Naive thymus-derived CD4-positive, alpha-beta T cell (primary cell): ENCODE results near the gene AQP1. TPM values are rescaled to one million over a fixed set of nuclear protein-coding genes. Genes with fewer than 3 reads are reported as not detected.

Experiments
- ATAC-seq: fragments of 150-1000 bp; cut with Tn5 transposase; 2 replicates; pipeline ENCODE4 v1.10.0; 2021; ENCODE audit warnings: mild to moderate bottlenecking, moderate library complexity
- CTCF ChIA-PET: fragments of 350-600 bp; sonication (Branson Sonifier 250); formaldehyde crosslinking; loops from one replicate; lab custom pipeline; 2021; ENCODE audit warnings: antibody characterized with exemption; lab: Charles Lee
- POLR2A ChIA-PET: fragments of 350-600 bp; sonication (Branson Sonifier 250); formaldehyde crosslinking; loops from one replicate; lab custom pipeline; 2021; ENCODE audit warnings: antibody characterized with exemption, inconsistent platforms; lab: Charles Lee
- DNase-seq, 9 donors: peaks; one replicate each; pipeline versions ENCODE4 v3.0.0 to v3.0.0-alpha.2; 2020 to 2022; ENCODE audit warnings: mixed read lengths in 1 of 9
- H3K27ac ChIP-seq: one replicate; pipeline ENCODE4 v1.7.0; 2013; ENCODE audit warnings: mild to moderate bottlenecking, low read depth, low read length, moderate library complexity
- H3K27me3 ChIP-seq, 2 donors: one replicate each; pipeline ENCODE4 v1.7.0; 2013; ENCODE audit warnings: low read length in 2 of 2, mild to moderate bottlenecking in 2 of 2, moderate library complexity in 2 of 2; ENCODE audit not compliant: control insufficient read depth in 2 of 2, insufficient read depth in 2 of 2
- H3K36me3 ChIP-seq, 3 experiments: 1 replicate in 2 of 3; 2 replicates in 1 of 3; pipeline ENCODE4 v1.7.0; 2013; ENCODE audit warnings: low read length in 3 of 3, mild to moderate bottlenecking in 3 of 3, moderate library complexity in 1 of 3; ENCODE audit not compliant: insufficient read depth in 3 of 3, control insufficient read depth in 2 of 3
- H3K4me1 ChIP-seq, 2 donors: one replicate each; pipeline ENCODE4 v1.7.0; 2013; ENCODE audit warnings: low read length in 2 of 2, mild to moderate bottlenecking in 2 of 2, moderate library complexity in 1 of 2; ENCODE audit not compliant: control insufficient read depth in 2 of 2, insufficient read depth in 2 of 2
- H3K4me3 ChIP-seq: 2 replicates; pipeline ENCODE4 v1.7.0; 2013; ENCODE audit warnings: mild to moderate bottlenecking, low read length
- H3K9me3 ChIP-seq, 3 experiments: 1 replicate in 2 of 3; 2 replicates in 1 of 3; pipeline ENCODE4 v1.7.0; 2013; ENCODE audit warnings: low read length in 3 of 3; ENCODE audit not compliant: control insufficient read depth in 2 of 3
- H3K27ac Mint-ChIP-seq, 9 donors: one replicate each; pipeline ENCODE4 v1.8.0; 2020 to 2022; ENCODE audit warnings: mixed read lengths in 9 of 9, mild to moderate bottlenecking in 8 of 9, moderate library complexity in 5 of 9, inconsistent platforms in 2 of 9
- H3K27me3 Mint-ChIP-seq, 5 donors: one replicate each; pipeline ENCODE4 v1.8.0; 2021 to 2022; ENCODE audit warnings: mixed read lengths in 5 of 5, mild to moderate bottlenecking in 1 of 5
- H3K36me3 Mint-ChIP-seq, 5 donors: one replicate each; pipeline ENCODE4 v1.8.0; 2020 to 2022; ENCODE audit warnings: mixed read lengths in 5 of 5, mild to moderate bottlenecking in 3 of 5, inconsistent platforms in 1 of 5
- H3K4me1 Mint-ChIP-seq, 7 donors: one replicate each; pipeline ENCODE4 v1.8.0; 2020 to 2022; ENCODE audit warnings: mixed read lengths in 7 of 7, mild to moderate bottlenecking in 3 of 7, inconsistent platforms in 1 of 7
- H3K4me3 Mint-ChIP-seq, 10 donors: one replicate each; pipeline ENCODE4 v1.8.0; 2020 to 2022; ENCODE audit warnings: mild to moderate bottlenecking in 10 of 10, mixed read lengths in 10 of 10, moderate library complexity in 6 of 10, inconsistent platforms in 2 of 10
- H3K9me3 Mint-ChIP-seq, 11 donors: one replicate each; pipeline ENCODE4 v1.8.0; 2020 to 2022; ENCODE audit warnings: mixed read lengths in 11 of 11, mild to moderate bottlenecking in 4 of 11, inconsistent platforms in 1 of 11, moderate library complexity in 1 of 11
- intact Hi-C, 2 donors: fragments of 100-400 bp; cut with micrococcal nuclease; formaldehyde crosslinking; loops; one replicate each; pipeline ENCODE4 v1.15.1; 2023
- polyA plus RNA-seq, 2 donors: library from polyadenylated mRNA; unstranded; fragments of 300-500 nt; fragmentation: Illumina TruSeq; gene quantifications; one replicate each; pipeline ENCODE4 v1.2.3, GENCODE V29; 2021
- total RNA-seq, 6 experiments: library from RNA in 5 of 6; stranded (reverse) in 5 of 6; gene quantifications; 1 replicate in 5 of 6; 2 replicates in 1 of 6; pipeline ENCODE4 v1.2.3 and lab custom pipeline; 2021 to 2026

AQP1 gene
- total and polyA plus RNA-seq, 7 experiments from 2014 or later = 0.12 to 0.37 (median 0.16) TPM; not detected in 3

DNA sequence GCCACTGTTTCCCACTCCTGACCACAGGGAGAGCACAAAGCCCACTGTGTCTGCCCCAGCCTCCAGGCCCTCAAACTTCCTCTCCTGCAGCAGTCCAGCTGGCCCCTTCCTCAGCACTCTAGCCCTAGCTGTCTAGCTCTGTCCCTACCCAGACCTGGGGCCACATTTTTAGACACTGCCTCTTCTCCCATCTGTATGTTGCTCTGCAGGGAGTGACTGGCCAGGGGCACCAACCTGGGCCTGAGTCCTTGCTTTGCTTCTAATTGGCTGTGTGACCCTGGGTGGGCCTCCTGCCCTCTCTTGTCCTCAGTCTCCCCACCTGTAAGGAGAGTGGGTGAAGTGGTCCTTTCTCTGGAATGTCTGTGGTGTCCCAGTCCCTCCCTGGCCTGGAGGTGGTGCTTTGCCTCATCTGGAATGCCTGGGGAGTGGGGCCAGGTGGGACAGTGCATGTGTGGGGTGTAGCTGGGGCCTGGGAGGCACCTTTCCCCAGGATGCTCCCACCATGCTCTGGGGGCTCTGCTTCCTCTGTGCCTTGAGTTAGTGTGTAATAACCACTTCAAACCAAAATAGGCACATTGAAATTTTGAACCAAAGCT, 25.1 kb downstream of the AQP1 start:
- DNase-seq (no peak), ATAC-seq (no peak)
- Histone ChIP-seq H3K36me3 (no peaks in the 10 kb centered on the region), H3K9me3 (no peaks in the 10 kb centered on the region), H3K4me1 (no peaks in the 10 kb centered on the region), H3K4me3 (no peak overlapping the region), H3K27me3 (no peaks in the 10 kb centered on the region), H3K27ac (no peak overlapping the region)
- no peak overlapping the region for H3K27ac Mint-ChIP-seq
- no peaks in the 10 kb centered on the region for H3K36me3 Mint-ChIP-seq
- POLR2A ChIA-PET = no interaction called here
- intact Hi-C loops = no loop called here
- H3K4me3 Mint-ChIP-seq = no peak overlapping the region
- CTCF ChIA-PET = interaction anchor here (0.6 kb wide), 2 partner anchors 8 to 9 kb away, joined by 3 read pairs; no protein-coding TSS in a partner anchor
- no peaks in the 10 kb centered on the region for H3K4me1 Mint-ChIP-seq
- peaks cover 17 to 32% (median 23%) of the 10 kb centered on the region in 5 donors for H3K27me3 Mint-ChIP-seq
- H3K9me3 Mint-ChIP-seq = no peaks in the 10 kb centered on the region

DNA sequence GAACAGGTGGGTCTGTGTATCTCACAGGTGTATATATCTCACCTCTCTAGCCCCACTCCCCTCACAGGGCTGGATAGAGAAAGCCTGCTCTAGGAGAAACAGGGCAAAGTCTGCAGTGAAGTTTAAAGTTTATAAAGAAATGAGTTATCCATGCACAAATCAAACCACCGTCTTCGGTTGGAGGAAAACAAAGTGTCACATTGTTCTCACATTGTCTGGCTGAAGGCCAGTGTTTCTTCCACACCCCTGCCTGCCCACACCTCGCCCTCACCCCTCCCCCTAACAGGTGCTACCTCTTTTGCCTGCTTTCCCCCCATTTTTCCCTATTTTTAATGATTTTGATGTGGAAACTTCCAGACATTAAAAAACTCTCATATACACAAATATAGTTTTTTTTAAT, 25.8 kb downstream of the AQP1 start:
- H3K27ac ChIP-seq = no peak overlapping the region
- POLR2A ChIA-PET = no interaction called here
- H3K9me3 ChIP-seq = no peaks in the 10 kb centered on the region
- no peaks in the 10 kb centered on the region for H3K36me3 Mint-ChIP-seq
- no peaks in the 10 kb centered on the region for H3K4me1 ChIP-seq
- CTCF ChIA-PET = interaction anchor here (0.6 kb wide), 1 partner anchor 9 kb away, joined by 3 read pairs; no protein-coding TSS in a partner anchor
- no peak for DNase-seq
- no peak overlapping the region for H3K4me3 ChIP-seq
- H3K36me3 ChIP-seq = no peaks in the 10 kb centered on the region
- H3K27me3 ChIP-seq = no peaks in the 10 kb centered on the region
- intact Hi-C loops = no loop called here
- peak overlapping the region in 1 of 10 donors; percentile 26 for H3K4me3 Mint-ChIP-seq
- H3K27ac Mint-ChIP-seq = no peak overlapping the region
- no peaks in the 10 kb centered on the region for H3K4me1 Mint-ChIP-seq
- ATAC-seq = no peak
- peaks cover 24 to 35% (median 29%) of the 10 kb centered on the region in 5 donors for H3K27me3 Mint-ChIP-seq
- H3K9me3 Mint-ChIP-seq = no peaks in the 10 kb centered on the region

DNA sequence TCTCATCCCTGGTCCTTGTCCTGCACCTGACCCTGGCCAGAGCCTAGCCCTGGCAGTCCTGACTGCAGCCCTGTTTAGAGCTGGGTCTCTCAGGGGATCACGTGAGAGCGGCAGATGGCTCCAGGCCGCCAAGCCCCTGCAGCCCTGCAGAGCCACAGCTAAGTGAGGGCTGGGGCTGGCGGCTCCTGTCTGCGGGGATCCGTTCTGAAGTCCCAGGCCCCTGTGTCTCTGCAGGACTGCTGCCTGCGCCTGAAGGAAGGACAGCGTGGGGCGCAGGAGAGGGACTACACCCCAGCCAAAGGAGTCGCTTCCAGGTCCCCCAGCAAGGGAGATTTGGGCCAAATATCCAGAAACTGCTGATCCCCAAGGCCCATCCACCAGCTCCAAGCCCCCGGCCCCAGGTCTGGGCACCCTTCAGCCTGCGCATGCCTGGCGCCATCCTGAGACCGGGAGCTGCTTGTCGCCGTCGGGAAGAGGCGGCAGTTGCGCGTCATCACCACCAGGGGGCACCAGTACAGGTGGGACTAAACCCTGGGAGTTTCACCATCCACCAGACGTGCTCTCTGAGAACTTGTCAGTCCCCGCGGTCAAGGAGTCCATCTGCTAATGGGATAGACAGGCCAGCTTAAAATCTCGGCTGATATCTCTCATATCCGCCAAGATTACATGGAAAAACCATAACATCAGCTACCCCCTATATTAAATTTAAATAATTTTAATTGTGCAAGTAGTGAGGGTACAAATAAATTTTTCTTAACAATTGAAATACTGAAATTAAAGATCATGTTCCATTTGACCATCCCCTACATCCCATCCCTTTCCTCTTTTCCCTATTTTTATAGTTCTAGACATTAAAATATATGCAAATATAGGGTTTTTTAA, 27.0 kb downstream of the AQP1 start:
- POLR2A ChIA-PET = no interaction called here
- H3K27me3 Mint-ChIP-seq = peaks cover 25 to 43% (median 35%) of the 10 kb centered on the region in 5 donors
- no peak overlapping the region for H3K4me3 ChIP-seq
- CTCF ChIA-PET = interaction anchor here (0.8 kb wide), 1 partner anchor 82 kb away, joined by 4 read pairs; no protein-coding TSS in a partner anchor
- no peak overlapping the region for H3K27ac Mint-ChIP-seq
- no peaks in the 10 kb centered on the region for H3K36me3 Mint-ChIP-seq
- H3K4me3 Mint-ChIP-seq = no peak overlapping the region
- H3K4me1 ChIP-seq = no peaks in the 10 kb centered on the region
- H3K4me1 Mint-ChIP-seq = no peaks in the 10 kb centered on the region
- H3K9me3 ChIP-seq = no peaks in the 10 kb centered on the region
- DNase-seq (peak in 8 of 9 donors; percentile 10 to 76 (median 36)), ATAC-seq (peak; percentile 69)
- no peaks in the 10 kb centered on the region for H3K27me3 ChIP-seq
- H3K27ac ChIP-seq = no peak overlapping the region
- no peaks in the 10 kb centered on the region for H3K36me3 ChIP-seq
- H3K9me3 Mint-ChIP-seq = no peaks in the 10 kb centered on the region
- intact Hi-C loops = loop anchor here in 1 of 2 donors (1.0 kb wide), 1 partner anchor 36 kb away; no protein-coding TSS in a partner anchor

DNA sequence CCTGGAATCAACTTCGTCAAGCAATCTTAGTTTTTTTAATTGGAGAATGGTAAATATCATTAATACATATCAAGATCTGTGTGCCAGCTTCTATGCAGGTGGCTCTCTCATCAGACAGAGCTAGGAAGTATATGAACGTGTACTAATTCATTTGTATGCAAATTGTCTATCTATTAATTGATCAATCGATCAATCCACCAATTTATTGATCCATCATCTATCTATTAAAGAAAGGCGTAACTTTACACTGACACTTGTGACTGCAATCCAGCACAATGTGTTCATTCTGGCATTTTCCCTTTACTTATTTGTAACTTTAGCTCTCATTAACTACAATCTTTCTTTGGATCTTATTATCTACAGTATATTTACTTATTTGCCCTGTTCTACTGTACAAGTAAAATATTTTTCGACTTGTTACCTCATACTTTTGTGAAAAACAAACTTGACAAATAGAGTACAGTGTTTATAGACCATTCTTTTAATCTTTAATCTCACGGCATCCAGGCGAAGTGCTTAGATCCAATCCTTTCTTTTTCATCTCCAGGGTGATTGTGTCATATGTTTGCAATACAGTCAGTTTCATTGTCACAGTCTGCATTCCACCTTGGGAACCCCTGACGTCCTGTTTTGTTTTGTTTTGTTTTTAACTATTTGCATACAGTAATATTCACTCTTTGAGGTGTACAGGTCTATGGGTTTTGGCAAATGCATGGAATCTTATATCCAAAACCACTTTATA, 30.1 kb downstream of the AQP1 start:
- H3K4me3 ChIP-seq = no peak overlapping the region
- peaks cover 45 to 57% (median 49%) of the 10 kb centered on the region in 5 donors for H3K27me3 Mint-ChIP-seq
- POLR2A ChIA-PET = no interaction called here

DNA sequence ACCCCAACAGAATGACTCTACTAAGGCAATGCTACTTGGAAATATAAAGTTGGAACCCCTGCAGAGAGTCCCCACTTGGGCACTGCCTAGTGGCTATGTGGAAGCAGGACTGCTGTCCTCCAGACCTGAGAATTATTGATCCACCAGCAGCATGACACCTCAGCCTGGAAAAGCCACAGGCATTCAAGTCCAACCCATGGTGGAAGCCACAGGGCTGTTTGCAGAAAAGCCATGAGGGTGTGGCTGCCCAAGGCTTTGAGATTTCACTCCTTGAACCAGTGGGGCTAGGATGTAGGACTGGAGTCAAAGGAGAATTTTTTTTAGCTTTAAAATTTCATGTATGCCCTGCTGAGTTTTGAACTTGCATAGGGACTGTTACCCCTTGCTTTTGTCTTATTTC, 38.5 kb downstream of the AQP1 start:
- H3K4me3 ChIP-seq = no peak overlapping the region
- Mint-ChIP-seq H3K4me3 (no peak overlapping the region), H3K9me3 (peaks cover 0 to 38% (median 20%) of the 10 kb centered on the region in 11 donors), H3K27me3 (peaks cover 33 to 44% (median 36%) of the 10 kb centered on the region in 5 donors), H3K4me1 (no peaks in the 10 kb centered on the region), H3K27ac (no peak overlapping the region), H3K36me3 (no peaks in the 10 kb centered on the region)
- intact Hi-C loops = no loop called here
- ATAC-seq = no peak
- H3K27me3 ChIP-seq = no peaks in the 10 kb centered on the region
- ChIA-PET CTCF (no interaction called here), POLR2A (no interaction called here)
- H3K9me3 ChIP-seq = no peaks in the 10 kb centered on the region
- no peaks in the 10 kb centered on the region for H3K4me1 ChIP-seq
- no peak for DNase-seq
- H3K36me3 ChIP-seq = no peaks in the 10 kb centered on the region
- no peak overlapping the region for H3K27ac ChIP-seq

More for the DNA sequence above, 30.1 kb downstream of the AQP1 start:
- Mint-ChIP-seq H3K9me3 (peaks cover 0 to 21% (median 10%) of the 10 kb centered on the region in 11 donors), H3K4me3 (no peak overlapping the region), H3K27ac (no peak overlapping the region), H3K4me1 (no peaks in the 10 kb centered on the region), H3K36me3 (peaks cover 0 to 4% (median 0%) of the 10 kb centered on the region in 5 donors)
- H3K36me3 ChIP-seq = no peaks in the 10 kb centered on the region
- intact Hi-C loops = no loop called here
- no peak overlapping the region for H3K27ac ChIP-seq
- no peaks in the 10 kb centered on the region for H3K4me1 ChIP-seq
- no peaks in the 10 kb centered on the region for H3K9me3 ChIP-seq
- no peak for DNase-seq
- ATAC-seq = no peak
- CTCF ChIA-PET = no interaction called here
- H3K27me3 ChIP-seq = no peaks in the 10 kb centered on the region

DNA sequence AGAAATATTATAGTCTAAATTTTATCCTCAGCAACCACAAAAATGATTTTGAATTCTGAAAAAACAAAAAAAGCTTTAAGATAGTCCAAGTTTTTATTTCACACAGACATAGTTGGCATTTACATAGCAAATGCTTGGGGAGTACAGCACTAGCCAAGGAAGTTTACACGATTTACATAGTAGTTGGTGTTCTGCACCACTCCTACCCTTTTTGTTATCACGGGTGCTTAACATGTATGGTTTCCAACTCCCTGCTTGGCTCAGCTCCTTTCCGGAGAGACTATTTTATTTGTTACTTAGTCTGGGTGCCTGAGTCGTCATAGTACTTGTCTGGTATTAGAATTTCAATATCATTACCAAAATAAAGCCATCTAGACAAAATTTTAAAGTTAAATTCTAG, 43.3 kb downstream of the AQP1 start:
- Mint-ChIP-seq H3K27me3 (peaks cover 26 to 41% (median 33%) of the 10 kb centered on the region in 5 donors), H3K4me3 (no peak overlapping the region), H3K36me3 (peaks cover 0 to 7% (median 0%) of the 10 kb centered on the region in 5 donors), H3K9me3 (peaks cover 0 to 35% (median 17%) of the 10 kb centered on the region in 11 donors), H3K4me1 (no peaks in the 10 kb centered on the region), H3K27ac (no peak overlapping the region)
- ATAC-seq (no peak), DNase-seq (no peak)
- peaks cover 0 to 5% (median 0%) of the 10 kb centered on the region in 3 experiments for H3K9me3 ChIP-seq
- no peak overlapping the region for H3K27ac ChIP-seq
- intact Hi-C loops = no loop called here
- H3K27me3 ChIP-seq = no peaks in the 10 kb centered on the region
- ChIA-PET POLR2A (no interaction called here), CTCF (no interaction called here)
- H3K4me3 ChIP-seq = no peak overlapping the region
- H3K4me1 ChIP-seq = no peaks in the 10 kb centered on the region
- no peaks in the 10 kb centered on the region for H3K36me3 ChIP-seq
